ENCODE measurements around the gene APLF.
"Not testable (repeated sequence)": the region's sequence is repeated elsewhere in the genome, so short reads cannot be mapped to it uniquely, and the experiment has no call there.

Gene APLF

GRCh38 chr2:68476454-68476853, 9.1 kb downstream of the APLF start:
- no peak for DNase-seq (ENCODE audit: low spot score)

- DNase-seq (ENCODE audit: low spot score) = no peak
Observed at GRCh38 chr2:68478688-68479087, 11.3 kb downstream of the APLF start.

- no peak for DNase-seq (ENCODE audit: low spot score)
Observed at GRCh38 chr2:68482296-68482820, 15.0 kb downstream of the APLF start.

- no peak for DNase-seq (ENCODE audit: low spot score)
Observed at GRCh38 chr2:68483011-68483410, 15.6 kb downstream of the APLF start.

GRCh38 chr2:68487773-68488355, 20.5 kb downstream of the APLF start:
- DNase-seq (ENCODE audit: low spot score) = peak; percentile 25

GRCh38 chr2:68488605-68489004, 21.2 kb downstream of the APLF start:
- DNase-seq (ENCODE audit: low spot score) = not testable (repeated sequence)

GRCh38 chr2:68489282-68489681, 21.9 kb downstream of the APLF start:
- no peak for DNase-seq (ENCODE audit: low spot score)

GRCh38 chr2:68491582-68491981, 24.2 kb downstream of the APLF start:
- no peak for DNase-seq (ENCODE audit: low spot score)

GRCh38 chr2:68499133-68499532, 31.7 kb downstream of the APLF start:
- no peak for DNase-seq (ENCODE audit: low spot score)

GRCh38 chr2:68500649-68501048, 33.3 kb downstream of the APLF start:
- DNase-seq (ENCODE audit: low spot score) = no peak

- no peak for DNase-seq (ENCODE audit: low spot score)
Observed at GRCh38 chr2:68501768-68502167, 34.4 kb downstream of the APLF start.

GRCh38 chr2:68505603-68506159, 38.3 kb downstream of the APLF start:
- DNase-seq (ENCODE audit: low spot score) = no peak

- no peak for DNase-seq (ENCODE audit: low spot score)
Observed at GRCh38 chr2:68506170-68506569, 38.8 kb downstream of the APLF start.

GRCh38 chr2:68512326-68512725, 44.9 kb downstream of the APLF start:
- no peak for DNase-seq (ENCODE audit: low spot score)

GRCh38 chr2:68512966-68513365, 45.6 kb downstream of the APLF start:
- DNase-seq (ENCODE audit: low spot score) = no peak

GRCh38 chr2:68514316-68514929, 47.0 kb downstream of the APLF start:
- DNase-seq (ENCODE audit: low spot score) = no peak

GRCh38 chr2:68516051-68516955, 48.9 kb downstream of the APLF start:
- DNase-seq (ENCODE audit: low spot score) = no peak

GRCh38 chr2:68519236-68519635, 51.9 kb downstream of the APLF start:
- DNase-seq (ENCODE audit: low spot score) = no peak

GRCh38 chr2:68521037-68521436, 53.7 kb downstream of the APLF start:
- peak; percentile 66 for DNase-seq (ENCODE audit: low spot score)

GRCh38 chr2:68526943-68527342, 59.6 kb downstream of the APLF start:
- not testable (repeated sequence) for DNase-seq (ENCODE audit: low spot score)

GRCh38 chr2:68527343-68528081, 60.1 kb downstream of the APLF start:
- not testable (repeated sequence) for DNase-seq (ENCODE audit: low spot score)

- not testable (repeated sequence) for DNase-seq (ENCODE audit: low spot score)
Observed at GRCh38 chr2:68529156-68529555, 61.8 kb downstream of the APLF start.

All from activated CD4-positive, alpha-beta T cell treated with anti-CD3 and anti-CD28 coated beads, Interleukin-2, Interleukin-4, amounts not matched to agents 100 ng/mL and 50 ng/mL, durations not matched to agents 16 hours and 8 hours (primary cell).